Measurements from ENCODE around the gene SEC24B.

DNA sequence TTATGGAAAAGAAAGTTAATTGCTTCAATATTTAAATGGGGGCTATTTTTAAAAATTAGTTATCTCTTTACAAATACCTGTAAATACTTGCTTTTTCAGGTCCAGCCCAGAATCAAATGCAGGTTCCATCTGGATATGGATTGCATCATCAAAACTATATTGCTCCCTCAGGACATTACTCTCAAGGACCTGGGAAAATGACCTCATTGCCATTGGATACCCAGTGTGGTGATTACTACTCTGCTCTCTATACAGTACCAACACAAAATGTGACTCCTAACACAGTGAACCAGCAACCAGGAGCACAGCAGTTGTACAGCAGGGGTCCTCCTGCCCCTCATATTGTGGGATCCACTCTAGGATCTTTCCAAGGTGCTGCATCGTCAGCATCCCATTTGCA is 29.2 kb downstream of the SEC24B start:
- TF ChIP-seq, protein P1, sequence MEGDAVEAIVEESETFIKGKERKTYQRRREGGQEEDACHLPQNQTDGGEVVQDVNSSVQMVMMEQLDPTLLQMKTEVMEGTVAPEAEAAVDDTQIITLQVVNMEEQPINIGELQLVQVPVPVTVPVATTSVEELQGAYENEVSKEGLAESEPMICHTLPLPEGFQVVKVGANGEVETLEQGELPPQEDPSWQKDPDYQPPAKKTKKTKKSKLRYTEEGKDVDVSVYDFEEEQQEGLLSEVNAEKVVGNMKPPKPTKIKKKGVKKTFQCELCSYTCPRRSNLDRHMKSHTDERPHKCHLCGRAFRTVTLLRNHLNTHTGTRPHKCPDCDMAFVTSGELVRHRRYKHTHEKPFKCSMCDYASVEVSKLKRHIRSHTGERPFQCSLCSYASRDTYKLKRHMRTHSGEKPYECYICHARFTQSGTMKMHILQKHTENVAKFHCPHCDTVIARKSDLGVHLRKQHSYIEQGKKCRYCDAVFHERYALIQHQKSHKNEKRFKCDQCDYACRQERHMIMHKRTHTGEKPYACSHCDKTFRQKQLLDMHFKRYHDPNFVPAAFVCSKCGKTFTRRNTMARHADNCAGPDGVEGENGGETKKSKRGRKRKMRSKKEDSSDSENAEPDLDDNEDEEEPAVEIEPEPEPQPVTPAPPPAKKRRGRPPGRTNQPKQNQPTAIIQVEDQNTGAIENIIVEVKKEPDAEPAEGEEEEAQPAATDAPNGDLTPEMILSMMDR (IDR thresholded peaks at IDR 0.05; ENCODE audit: poor library complexity) = no peak
- TF ChIP-seq EZH2 (IDR thresholded peaks at IDR 0.05; ENCODE audit: borderline replicate concordance) (no peak), EZH2phosphoT487 (IDR thresholded peaks at IDR 0.05; ENCODE audit: low read depth, severe bottlenecking, unreplicated experiment) (no peak)

Data from hepatocyte (in vitro differentiated cells).